SK-N-SH (cell line): ENCODE data around the gene ME2.

Source experiments
- CHD2 ChIP-seq: fragments of 150-350 bp; IDR thresholded peaks from 2 replicates; pipeline ENCODE4 v1.6.1; 2018; ENCODE audit warnings: low read length; ENCODE audit not compliant: partially characterized antibody
- CTCF ChIP-seq: fragments of 200-600 bp; sonication (generic); IDR thresholded peaks from 2 replicates; pipeline ENCODE4 v1.6.1; 2017; ENCODE audit warnings: antibody characterized with exemption, mild to moderate bottlenecking, moderate library complexity
- JUND ChIP-seq: IDR thresholded peaks from 2 replicates; pipeline ENCODE4 v1.4.0; 2012
- MAX ChIP-seq: IDR thresholded peaks from 2 replicates; pipeline ENCODE4 v1.4.0; 2012; ENCODE audit warnings: low read depth
- POLR2AphosphoS5 ChIP-seq: IDR thresholded peaks from 2 replicates; pipeline ENCODE4 v1.6.1; 2012; ENCODE audit warnings: low read depth, low read length
- RAD21 ChIP-seq: IDR thresholded peaks from 2 replicates; pipeline ENCODE4 v1.6.1; 2012; ENCODE audit warnings: mild to moderate bottlenecking, low read length
- ZBTB33 ChIP-seq: IDR thresholded peaks from 2 replicates; pipeline ENCODE4 v1.4.0; 2012; ENCODE audit warnings: low read depth, borderline replicate concordance

- TF ChIP-seq ZBTB33 (no peak), JUND (no peak), CTCF (no peak), MAX (no peak), CHD2 (no peak), POLR2AphosphoS5 (no peak), RAD21 (no peak)
Observed at GRCh38 chr18:50839996-50840395, 38.9 kb upstream of the ME2 start.
